HG03439 (cell line): ENCODE measurements around the gene PARVB.
"Not testable (repeated sequence)": the region's sequence is repeated elsewhere in the genome, so short reads cannot be mapped to it uniquely, and the experiment has no call there.

Experiments
- ATAC-seq: cut with Tn5 transposase; IDR thresholded peaks from one replicate; pipeline ENCODE4 v1.9.1; 2021; ENCODE audit warnings: mild to moderate bottlenecking, moderate library complexity; ENCODE audit not compliant: unreplicated experiment

PARVB gene

DNA sequence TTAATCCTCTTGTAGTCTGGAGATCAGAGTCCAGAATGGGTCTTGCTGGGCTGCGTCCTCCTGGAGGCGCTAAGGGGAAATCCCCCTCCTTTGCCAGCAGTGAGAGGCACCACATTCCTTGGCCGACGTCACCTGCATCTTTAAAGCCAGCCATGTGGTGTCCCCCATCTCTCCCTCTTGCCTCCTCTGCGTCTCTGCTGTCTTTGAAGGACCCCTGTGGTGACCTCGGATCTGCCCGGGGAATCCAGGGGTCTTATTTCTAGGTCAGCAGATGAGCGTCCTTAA, 27.2 kb upstream of the PARVB start:
- no peak for ATAC-seq

DNA sequence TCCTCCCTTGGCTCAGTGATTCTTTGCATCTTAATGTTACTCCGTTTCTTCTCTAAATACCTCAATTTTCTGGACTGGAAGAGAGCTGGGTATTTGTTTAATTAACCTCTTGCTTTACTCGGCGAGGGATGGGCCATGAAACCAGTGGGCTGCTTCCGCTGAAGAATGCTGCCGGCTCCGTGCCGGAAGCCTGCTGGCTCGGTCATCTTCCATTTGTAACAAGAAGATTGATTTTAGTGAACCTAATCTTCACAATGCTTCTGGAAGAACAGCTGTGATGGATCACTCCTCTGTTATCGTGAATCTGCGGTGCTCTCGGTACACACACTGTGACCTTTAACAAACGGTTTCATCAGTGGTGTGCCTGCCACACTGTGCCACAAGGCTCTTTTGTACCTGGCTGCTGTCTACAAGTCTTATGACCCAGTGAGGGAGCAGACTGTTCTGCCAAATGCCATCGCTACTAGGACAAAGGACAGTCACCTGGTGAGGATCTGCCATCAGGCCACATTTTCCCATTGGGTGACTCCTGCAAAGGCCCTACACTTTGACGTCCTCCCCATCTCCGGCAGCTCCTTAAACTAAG, 25.3 kb upstream of the PARVB start:
- no peak for ATAC-seq

DNA sequence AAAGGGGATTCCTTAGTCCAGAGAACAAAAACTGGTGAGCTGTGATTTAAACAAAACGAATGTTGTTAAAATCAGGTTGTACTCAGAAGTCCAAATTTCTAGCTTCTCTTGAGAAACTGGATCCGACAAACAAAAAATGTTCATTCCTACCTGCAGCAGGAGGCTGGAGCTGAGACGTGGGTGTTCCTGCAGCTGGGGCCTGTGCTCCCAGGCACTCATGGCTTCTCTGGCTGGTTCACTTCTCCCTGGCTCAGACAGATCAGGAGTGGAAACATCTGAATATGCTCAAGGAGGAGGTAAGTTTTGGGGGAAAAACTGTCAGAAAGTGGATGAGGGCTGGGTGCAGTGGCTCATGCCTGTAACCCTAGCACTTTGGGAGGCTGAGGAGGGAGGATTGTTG, 24.7 kb upstream of the PARVB start:
- no peak for ATAC-seq

DNA sequence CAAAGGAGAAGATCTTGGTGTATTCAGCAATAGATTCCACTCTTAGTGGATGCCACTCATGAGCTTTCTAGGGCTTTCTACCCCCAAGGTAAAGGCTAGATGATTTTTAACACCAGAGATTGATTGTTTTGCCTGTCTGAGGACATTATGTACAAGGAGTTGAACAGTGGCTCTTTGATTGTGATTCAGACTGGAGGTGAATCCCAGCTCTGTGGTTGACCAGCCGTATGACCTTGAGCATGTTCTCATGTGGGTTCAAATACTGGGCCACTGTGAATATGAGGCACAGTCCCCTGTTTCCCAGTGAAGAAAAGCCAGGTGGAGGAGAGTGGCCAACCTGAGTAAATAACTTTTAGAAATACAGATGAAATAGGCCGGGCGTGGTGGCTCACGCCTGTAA, 24.0 kb upstream of the PARVB start:
- ATAC-seq: no peak

DNA sequence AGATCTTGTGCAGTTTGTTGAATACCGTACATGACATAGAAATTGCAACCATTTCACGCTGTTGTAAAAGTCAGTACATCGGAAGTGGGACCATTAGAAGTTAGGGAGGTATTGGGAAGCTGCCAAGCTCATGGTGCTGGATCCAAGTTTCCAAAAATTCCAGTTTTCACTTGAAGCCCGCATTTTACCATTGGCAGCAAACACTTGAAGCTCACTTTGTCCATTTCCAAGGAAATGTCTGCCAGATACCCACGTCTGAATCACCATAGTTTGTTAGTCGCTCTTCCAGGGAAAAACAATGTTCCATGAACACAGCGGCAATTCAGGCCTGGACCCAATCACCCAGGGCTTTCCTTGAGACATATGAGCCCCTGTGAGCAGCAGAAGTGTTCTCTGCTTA, 22.6 kb upstream of the PARVB start:
- ATAC-seq: no peak

DNA sequence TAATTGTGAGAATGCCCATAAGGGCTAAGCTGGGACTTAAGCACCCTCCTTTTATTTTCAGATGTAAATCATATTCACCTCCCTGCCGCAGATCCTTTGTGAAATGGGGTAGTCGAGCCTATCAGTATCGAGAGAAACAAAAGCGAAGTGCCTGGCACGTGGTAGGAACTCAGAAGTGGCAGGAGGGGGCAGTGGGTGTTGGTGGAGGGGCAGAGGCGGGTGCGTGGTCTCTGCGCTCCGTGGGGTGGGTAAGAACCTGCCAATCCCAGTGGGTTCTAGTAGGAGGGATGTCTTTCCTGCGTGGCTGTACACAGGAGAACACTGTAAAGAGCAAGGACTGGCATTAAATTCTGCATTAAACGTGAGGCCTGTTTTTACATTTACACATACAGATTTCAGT, 21.8 kb upstream of the PARVB start:
- no peak for ATAC-seq

DNA sequence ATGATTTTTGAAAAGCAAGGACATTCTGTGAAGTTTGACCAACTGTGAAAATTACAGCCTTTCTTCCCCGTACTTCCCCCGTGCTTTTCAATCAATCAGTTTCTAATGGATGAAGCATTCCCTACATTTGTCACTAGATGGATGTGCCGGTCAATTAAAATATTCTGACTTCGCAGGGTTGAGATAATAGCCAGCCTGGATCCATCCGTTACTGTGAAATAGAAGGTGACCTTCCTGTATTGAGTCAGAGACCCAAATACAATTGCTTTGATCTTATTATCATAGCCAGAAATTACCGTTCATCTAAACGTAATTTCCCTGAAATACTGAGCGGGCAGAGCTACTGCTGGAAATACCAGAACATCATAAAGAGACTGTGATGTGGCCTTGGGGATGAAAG, 21.1 kb upstream of the PARVB start:
- ATAC-seq: no peak

DNA sequence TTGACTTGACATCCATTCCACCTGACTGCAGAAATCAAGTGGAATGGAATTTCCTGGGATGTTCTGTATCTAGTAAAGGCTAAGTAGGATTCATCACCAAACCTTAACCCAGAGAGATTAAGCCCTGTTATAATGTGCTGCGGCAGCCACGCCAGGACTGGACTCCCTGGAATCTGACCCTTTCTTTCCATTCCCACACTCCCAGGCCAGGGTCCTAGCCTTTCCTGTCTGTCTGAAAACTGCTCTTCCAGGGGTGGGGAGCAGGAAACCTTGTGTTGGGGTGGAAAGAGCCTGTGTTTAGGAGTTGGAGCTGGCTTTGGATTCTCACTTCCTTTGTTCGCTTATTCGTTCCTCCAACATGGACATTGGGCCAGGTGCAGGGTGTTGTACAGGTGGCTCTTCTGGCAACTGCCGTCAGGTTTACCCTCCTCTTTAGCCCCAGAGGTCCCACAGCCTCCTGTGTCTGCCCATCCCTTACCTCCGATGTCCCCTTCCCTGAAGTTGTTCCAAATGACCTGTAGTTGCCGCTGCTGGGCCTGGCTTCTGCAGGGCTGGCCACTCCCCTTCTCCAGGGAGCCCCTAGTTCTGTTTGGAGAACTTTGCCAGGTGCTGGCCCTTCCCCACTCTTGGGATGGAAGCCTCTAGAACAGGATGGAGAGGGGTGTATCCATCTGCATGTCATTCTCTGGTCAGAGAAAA, 20.5 kb upstream of the PARVB start:
- ATAC-seq: no peak

DNA sequence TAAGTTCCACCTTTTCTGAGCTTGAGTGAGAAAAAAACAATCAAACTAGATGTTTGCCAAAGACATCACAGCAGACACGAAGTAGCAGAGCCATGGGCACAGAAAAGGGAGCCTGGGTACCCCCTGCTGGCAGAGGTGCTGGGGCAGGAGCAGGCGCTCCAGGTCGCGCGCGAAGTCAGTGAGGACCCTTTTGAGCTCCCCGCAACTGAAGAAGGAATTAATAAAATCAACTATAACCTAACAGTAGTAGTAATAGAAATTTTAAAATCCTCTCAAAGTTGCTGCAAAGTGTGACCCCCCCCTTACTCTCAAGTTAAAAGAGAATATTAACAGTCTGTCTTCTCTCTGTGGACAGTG, 20.0 kb upstream of the PARVB start:
- ATAC-seq: no peak

DNA sequence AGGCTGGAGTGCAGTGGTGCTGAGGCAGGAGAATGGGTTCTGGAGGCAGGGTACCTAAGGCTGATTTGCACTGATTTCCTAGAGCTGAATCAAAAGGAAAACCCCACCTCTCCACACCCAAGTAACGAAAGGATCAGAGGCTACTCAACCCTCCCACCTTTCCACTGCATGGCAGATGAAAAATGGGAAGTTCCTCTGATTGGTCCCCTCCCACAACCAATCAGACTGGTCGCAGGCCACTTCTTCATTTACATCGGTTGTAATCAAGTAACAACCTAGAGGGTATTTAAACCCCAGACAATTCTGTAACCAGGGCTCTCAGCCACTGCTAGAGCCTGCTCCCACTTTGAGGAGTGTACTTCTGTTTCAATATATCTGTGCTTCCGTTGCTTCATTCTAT, 18.6 kb upstream of the PARVB start:
- ATAC-seq: no peak

DNA sequence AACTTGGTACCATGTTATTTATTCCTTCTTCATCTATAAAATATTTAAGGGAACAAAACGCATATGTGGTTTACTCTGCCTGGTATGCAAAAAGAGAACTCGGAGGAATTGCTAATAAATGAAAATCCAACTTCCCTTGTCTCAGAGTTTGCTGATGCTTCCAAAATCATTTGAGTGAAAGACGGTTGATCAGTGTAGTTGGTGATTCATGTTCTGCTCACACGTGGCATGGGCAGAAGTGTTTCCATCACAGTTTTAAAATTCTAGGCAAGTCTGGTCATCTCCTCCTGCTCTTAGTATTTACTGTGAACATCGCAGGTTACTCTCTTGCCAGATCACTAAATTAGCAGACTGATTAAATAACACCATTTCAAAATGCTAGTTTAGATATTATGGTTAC, 11.9 kb upstream of the PARVB start:
- ATAC-seq: no peak

DNA sequence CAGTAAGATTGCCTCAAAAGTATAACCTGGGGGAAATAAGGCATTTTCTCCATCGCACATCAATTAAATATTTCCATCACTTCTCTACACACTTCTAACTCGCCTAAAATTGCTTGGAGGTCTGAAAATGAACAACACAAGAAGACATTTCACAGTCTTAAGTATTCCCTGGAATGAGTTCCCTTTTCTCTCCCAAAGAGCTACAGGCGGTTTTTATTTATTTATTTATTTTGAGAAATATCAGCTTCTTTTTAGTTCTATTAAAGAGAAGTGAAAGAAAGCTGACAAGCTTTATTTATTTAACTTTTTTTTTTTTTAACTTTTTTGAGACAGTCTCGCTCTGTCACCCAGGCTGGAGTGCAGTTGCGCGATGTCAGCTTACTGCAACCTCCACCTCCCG, 11.5 kb upstream of the PARVB start:
- ATAC-seq: no peak

DNA sequence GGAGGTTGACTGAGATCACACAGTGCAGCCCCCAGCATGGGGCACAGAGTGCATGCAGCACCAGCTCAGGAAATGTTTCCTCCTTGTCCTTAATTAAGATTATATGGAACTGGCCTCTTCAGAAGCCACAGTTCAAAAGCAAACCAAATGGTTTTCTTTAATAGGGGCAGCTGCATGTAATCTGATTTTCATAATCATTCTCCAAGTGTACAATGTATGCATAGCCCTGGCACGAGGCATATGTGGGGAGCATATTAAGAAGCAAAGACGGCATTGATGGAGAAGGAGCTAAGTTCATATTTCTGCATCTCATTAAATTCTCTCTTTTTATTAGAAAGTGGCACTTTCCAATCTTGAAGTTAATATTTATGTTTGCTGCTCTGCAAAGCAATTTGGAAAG, 9.9 kb upstream of the PARVB start:
- no peak for ATAC-seq

DNA sequence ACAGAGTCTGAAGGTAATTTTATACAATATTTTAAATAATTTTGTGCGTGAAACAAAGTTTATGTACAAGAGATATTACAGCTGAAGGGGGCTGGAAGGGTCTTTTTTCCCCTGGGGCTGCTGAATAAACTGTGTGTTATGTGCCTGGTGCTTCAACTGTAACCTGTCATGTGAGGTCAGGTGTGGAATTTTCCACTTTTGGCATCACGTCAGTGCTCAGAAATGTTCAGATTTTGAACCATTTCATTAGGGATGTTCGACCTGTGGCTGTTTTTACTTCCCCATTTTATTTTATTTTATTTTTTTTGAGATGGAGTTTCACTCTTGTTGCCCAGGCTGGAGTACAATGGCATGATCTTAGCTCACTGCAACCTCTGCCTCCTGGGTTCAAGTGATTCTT, 7.5 kb upstream of the PARVB start:
- not testable (repeated sequence) for ATAC-seq

DNA sequence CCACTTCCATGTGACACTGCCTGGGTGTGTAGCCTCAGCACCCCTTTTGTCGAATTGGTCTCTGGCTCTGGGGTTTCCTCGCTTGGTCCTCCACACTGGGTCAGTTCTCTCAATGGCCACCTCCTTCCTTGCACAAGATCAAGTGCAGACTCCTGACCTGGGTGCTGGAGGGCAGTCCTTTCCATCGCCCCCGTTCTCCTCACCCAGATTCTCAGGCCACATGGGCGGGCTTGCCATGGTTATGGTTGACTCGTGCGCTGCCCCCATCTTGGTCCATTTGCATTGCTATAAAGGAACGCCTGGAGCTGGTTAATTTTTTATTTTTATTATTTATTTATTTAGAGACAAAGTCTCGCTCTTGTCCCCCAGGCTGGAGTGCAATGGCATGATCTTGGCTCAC, 5.5 kb upstream of the PARVB start:
- no peak for ATAC-seq

DNA sequence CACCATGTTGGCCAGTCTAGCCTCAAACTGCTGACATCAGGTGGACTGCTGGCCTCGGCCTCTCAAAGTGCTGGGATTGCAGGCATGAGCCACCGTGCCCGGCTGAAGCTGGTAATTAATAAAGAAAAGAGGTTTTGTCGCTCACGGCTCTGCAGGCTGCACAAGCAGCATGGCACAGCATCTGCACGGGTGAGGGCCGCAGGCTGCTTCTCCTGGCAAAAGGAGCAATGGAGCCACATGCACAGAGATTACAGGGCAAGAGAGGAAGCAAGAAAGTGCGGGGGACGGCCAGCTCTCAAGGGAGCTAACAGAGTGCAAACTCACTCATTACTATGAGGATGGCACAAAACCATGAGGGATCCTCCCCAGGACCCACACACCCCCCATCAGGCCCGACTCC, 4.7 kb upstream of the PARVB start:
- ATAC-seq: no peak

DNA sequence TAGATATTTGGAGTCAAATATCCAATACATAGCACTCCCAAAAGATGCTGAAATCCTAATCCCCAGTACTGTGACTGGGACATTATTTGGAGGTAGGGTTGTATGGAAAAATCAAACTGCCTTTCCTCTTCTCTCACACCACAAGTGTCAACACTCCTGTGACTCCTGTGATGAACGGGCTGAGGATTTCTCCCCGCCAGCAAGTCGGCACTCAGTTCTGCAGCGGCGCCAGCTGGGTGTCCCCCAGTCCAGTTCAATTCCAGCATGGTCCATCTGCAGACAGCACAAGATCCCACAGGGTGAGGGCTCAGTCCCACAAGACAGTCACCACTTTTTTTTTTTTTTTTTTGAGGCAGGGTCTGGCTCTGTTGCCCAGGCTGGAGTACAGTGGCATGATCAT, 4.3 kb upstream of the PARVB start:
- ATAC-seq: no peak

DNA sequence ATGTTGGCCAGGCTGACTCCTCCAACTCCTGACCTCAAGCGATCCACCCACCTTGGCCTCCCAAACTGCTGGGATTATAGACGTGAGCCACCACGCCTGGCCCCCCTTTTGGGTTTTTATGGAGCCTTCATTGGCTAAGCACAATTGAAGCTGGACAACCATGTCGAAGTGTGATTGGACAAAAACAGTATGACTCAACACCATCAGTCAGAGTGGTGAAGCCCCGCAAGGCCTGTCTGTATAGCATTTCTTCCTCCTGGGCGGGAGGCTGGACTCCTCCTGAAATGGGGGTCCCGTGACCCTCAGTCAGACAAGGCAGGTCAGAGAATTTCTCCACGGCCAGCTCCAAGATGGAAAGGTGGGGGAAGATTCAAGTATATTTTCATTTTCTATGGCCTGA, 3.1 kb upstream of the PARVB start:
- no peak for ATAC-seq

DNA sequence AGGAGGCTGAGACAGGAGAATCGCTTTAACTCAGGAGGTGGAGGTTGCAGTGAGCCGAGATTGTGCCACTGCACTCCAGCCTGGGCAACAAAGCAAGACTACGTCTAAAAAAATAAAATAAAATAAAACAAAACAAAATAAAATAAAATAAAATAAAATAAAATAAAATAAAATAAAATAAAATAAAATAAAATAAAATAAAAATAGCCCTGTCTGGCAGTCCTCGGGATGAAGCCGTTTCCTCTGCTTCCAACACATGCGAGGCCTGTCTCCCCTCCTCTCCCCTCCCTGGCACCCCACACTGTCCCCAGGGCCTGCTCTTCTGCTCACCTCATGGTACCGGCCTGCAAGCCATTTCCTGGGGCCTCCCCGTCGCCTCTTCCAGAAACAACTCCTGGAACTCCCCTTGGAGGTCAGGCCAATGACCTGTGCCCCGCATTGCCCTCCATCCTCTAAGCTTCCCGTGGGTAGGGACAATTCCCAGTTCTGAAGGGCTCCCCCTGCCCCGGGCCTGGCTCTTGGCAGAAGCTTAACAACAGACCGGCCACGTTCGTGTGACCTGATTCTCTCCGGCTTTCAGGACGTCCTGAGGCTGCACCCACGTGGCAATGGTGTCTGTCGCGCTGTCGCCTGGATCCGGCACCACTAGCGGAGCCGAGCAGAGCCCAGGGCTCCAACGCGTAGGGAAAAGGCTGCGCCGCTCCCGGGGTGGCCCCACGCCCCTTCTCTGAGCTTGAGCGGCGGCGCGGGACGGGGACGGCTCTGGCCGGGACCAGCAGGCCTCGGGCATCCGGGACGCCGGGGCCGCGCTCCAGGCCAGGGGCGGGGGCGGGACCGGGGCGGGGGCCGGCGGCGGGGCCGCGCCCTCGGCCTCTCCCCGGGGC, 456 bp upstream of the PARVB start:
- ATAC-seq: no peak

DNA sequence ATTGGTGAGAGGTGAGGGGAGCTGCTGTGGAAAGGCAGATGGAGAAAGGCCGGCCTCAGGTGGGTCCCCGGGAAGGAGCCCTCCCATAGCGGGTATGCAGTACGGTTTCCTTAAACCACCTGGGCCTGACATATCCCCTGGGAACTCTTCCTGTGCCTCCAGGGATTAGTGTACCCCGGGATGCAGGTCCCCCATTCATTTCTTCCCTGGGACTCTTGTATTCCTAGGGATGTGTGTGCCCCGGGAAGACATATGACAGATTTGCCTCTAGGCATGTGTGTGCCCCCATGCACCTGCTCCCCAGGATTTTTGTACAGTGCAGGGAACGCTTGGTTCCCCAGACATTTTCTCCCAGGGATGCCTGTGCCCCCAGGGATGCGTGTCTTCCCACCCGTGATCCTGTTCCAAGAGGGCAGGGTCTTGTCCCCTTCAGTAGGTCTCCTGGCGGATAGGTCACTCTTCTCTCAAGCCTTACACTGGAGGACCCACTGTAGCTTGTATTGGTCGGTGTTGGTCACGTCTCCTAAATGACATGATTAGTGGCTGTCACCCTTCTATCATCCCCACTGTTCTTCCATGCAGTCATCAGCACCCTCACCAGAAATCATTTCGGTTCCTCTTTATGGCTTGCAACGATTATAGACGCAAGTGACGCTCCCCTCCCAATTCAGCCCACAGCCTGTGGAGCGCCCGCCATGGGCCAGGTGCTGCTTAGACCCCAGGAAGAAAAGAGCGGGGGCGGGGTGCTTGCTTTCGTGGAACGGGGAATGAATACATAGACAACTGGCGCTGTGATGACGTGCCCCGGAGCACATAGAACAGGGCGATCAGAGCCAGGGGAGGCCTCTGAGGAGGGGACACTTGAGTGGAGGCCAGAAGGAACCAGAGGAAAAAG, 1.3 kb downstream of the PARVB start:
- ATAC-seq: peak; percentile 52

DNA sequence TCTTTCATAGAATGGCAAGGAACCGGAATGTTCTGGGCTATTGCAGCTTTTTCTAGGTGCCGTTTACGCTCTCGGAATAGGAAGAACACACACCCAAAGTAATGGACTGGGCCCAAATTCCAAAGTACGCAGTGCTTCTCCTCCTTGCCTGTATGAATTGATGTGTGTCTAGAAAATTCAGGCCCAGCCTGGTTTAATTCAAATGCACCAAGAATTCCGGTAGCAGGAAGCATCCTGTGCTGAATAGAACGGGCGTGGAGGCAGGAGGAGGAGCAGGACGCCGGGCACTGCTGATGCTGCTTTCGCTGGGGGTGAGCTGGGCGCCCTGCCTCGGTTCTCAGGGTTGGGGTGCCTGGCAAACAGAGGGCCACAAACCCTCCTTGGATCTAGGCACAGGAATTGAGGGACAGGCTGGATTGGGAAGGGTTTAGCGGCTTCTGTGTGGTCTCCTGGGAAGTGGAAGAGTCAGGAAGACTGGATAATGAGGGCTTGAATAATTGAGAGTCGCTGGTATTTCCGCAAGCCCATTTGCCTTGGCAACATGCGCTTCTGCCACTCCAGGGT, 2.0 kb downstream of the PARVB start:
- ATAC-seq: no peak
